HepG2 (cell line): ENCODE results near the gene UBE2C. TPM values are rescaled to one million over a fixed set of nuclear protein-coding genes. Genes with fewer than 3 reads are reported as not detected.
A peak's percentile ranks its signal among the peaks of the same experiment; 100 is the strongest.

Experiments used
- ATAD3A ChIP-seq: sonication (generic); formaldehyde crosslinking; IDR thresholded peaks from 2 replicates; pipeline ENCODE4 v1.4.0; 2020; ENCODE audit warnings: missing genetic modification reagents
- GFI1 ChIP-seq: sonication (generic); formaldehyde crosslinking; IDR thresholded peaks from 2 replicates; pipeline ENCODE4 v1.5.0; 2020; ENCODE audit warnings: missing genetic modification reagents, mild to moderate bottlenecking, borderline replicate concordance
- HCFC1 ChIP-seq: fragments of 150-350 bp; IDR thresholded peaks from 2 replicates; pipeline ENCODE4 v1.6.1; 2014; ENCODE audit warnings: low read depth, low read length
- KDM3A ChIP-seq: IDR thresholded peaks from 2 replicates; pipeline ENCODE4 v1.6.1; 2018; ENCODE audit warnings: low read depth, missing compliant biosample characterization
- LCORL ChIP-seq, 2 experiments: fragments of 450-650 bp in 1 of 2; sonication (generic) in 1 of 2; formaldehyde crosslinking in 1 of 2; IDR thresholded peaks; 2 replicates each; pipeline versions ENCODE4 v1.5.0 to v1.6.1; 2017 to 2020; ENCODE audit warnings: antibody characterized with exemption in 1 of 2, missing genetic modification reagents in 1 of 2
- SMAD1 ChIP-seq: sonication (generic); formaldehyde crosslinking; IDR thresholded peaks from 2 replicates; pipeline ENCODE4 v1.4.0; 2020; ENCODE audit warnings: missing genetic modification reagents, low read depth, mild to moderate bottlenecking, borderline replicate concordance
- SSRP1 ChIP-seq: IDR thresholded peaks from 2 replicates; pipeline ENCODE4 v1.6.1; 2016; ENCODE audit warnings: control low read depth
- ZNF224 ChIP-seq: sonication (generic); formaldehyde crosslinking; IDR thresholded peaks from 2 replicates; pipeline ENCODE4 v1.5.0; 2020; ENCODE audit warnings: mild to moderate bottlenecking, missing genetic modification reagents
- ZNF567 ChIP-seq: sonication (generic); formaldehyde crosslinking; IDR thresholded peaks from 2 replicates; pipeline ENCODE4 v1.8.1; 2023; ENCODE audit warnings: mild to moderate bottlenecking, missing genetic modification reagents, borderline replicate concordance
- ZNF614 ChIP-seq: IDR thresholded peaks from 2 replicates; pipeline ENCODE4 v1.6.1; 2018; ENCODE audit warnings: missing biosample characterization, missing genetic modification reagents, inconsistent platforms, borderline replicate concordance
- polyA plus RNA-seq, 8 experiments: library from polyadenylated mRNA; depleted of rRNA in 3 of 8; stranded (reverse) in 7 of 8; unstranded in 1 of 8; fragments of >200 nt; fragmentation: Illumina TruSeq in 4 of 8; extraction: Trizol in 4 of 8; gene quantifications; 2 replicates each; pipeline versions ENCODE4 v1.2.1 to v1.2.3, GENCODE V29; 2011 to 2016; ENCODE audit warnings: low read depth in 4 of 8, missing spikeins in 1 of 8, mixed read lengths in 1 of 8; ENCODE audit not compliant: insufficient read depth in 1 of 8
- total RNA-seq, 5 experiments: library from RNA; depleted of rRNA; stranded (reverse); fragments of >200 nt; fragmentation: Illumina TruSeq; extraction: Trizol; gene quantifications; 2 replicates each; pipeline ENCODE4 v1.2.3, GENCODE V29; 2016; ENCODE audit warnings: low read depth in 1 of 5
- TF ChIP-seq, protein P1 (sequence below): sonication (generic); formaldehyde crosslinking; IDR thresholded peaks from 2 replicates; pipeline ENCODE4 v1.4.0; 2020; ENCODE audit warnings: missing genetic modification reagents, mild to moderate bottlenecking, borderline replicate concordance
- TF ChIP-seq, protein P2 (sequence below): IDR thresholded peaks from 2 replicates; pipeline ENCODE4 v1.6.1; 2012; ENCODE audit warnings: inconsistent platforms
- TF ChIP-seq, protein P3 (sequence below): sonication (generic); formaldehyde crosslinking; IDR thresholded peaks from 2 replicates; pipeline ENCODE4 v1.4.0; 2020; ENCODE audit warnings: missing genetic modification reagents
- TF ChIP-seq, protein P4 (sequence below): sonication (generic); formaldehyde crosslinking; IDR thresholded peaks from 2 replicates; pipeline ENCODE4 v1.8.1; 2023; ENCODE audit warnings: mild to moderate bottlenecking, inconsistent platforms, moderate library complexity, missing genetic modification reagents, borderline replicate concordance

Gene UBE2C
- total and polyA plus RNA-seq, 2 of the 13 experiments (the other 11 are each of a cell fraction or from before 2014, with no cell fraction given), result 100 to 123 TPM

DNA sequence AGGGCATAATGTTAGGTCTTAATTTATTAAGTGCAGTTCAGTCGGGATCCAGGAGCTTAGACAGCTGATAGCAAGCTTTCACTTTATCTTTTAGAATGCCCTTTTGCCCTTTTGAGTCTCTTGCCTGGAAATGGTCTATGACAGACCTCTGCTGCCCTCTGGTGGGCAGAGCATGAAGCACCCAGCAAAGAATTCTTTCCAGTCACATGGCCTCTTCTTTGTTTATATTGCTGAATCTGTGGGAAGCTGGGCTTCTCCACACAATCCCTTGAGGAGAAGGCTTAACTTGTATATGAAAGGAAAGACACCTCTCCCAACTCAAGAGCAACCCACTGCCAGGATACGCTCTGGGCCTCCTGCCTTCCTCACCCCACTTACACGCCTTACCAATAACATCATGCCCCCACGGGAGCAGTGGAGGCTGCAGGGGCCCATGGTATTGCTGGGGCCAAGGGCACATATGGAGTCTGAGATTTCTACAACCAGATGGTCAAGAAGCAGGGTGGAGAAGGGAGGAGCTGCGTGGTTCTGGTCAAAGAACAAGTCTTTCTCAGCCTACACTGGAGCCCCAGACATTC lies 41.2 kb upstream of the UBE2C start (continued):
- TF ChIP-seq ZNF614 (CRISPR knock-in tag) (0 out of 2 replicates have a peak, but pooled peaks have one; percentile 55), LCORL (IDR thresholded peaks at IDR 0.05) (no peak), LCORL (CRISPR knock-in tag; IDR thresholded peaks at IDR 0.05) (peak; percentile 44; the same call in 1 of the 2 replicates), ATAD3A (CRISPR knock-in tag) (no peak), ZNF567 (0 out of 2 replicates have a peak, but pooled peaks have one; percentile 90), HCFC1 (no peak), SSRP1 (no peak), KDM3A (CRISPR knock-in tag) (0 out of 2 replicates have a peak, but pooled peaks have one; percentile 69), GFI1 (CRISPR knock-in tag) (no peak), ZNF224 (peak; percentile 63; the same call in 1 of the 2 replicates), SMAD1 (peak; percentile 71; the same call in 1 of the 2 replicates)
- TF ChIP-seq, protein P1, sequence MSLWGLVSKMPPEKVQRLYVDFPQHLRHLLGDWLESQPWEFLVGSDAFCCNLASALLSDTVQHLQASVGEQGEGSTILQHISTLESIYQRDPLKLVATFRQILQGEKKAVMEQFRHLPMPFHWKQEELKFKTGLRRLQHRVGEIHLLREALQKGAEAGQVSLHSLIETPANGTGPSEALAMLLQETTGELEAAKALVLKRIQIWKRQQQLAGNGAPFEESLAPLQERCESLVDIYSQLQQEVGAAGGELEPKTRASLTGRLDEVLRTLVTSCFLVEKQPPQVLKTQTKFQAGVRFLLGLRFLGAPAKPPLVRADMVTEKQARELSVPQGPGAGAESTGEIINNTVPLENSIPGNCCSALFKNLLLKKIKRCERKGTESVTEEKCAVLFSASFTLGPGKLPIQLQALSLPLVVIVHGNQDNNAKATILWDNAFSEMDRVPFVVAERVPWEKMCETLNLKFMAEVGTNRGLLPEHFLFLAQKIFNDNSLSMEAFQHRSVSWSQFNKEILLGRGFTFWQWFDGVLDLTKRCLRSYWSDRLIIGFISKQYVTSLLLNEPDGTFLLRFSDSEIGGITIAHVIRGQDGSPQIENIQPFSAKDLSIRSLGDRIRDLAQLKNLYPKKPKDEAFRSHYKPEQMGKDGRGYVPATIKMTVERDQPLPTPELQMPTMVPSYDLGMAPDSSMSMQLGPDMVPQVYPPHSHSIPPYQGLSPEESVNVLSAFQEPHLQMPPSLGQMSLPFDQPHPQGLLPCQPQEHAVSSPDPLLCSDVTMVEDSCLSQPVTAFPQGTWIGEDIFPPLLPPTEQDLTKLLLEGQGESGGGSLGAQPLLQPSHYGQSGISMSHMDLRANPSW (CRISPR knock-in tag), result 0 out of 2 replicates have a peak, but pooled peaks have one; percentile 50
- TF ChIP-seq, protein P2, sequence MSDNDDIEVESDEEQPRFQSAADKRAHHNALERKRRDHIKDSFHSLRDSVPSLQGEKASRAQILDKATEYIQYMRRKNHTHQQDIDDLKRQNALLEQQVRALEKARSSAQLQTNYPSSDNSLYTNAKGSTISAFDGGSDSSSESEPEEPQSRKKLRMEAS, result peak; percentile 54; the same call in 1 of the 2 replicates
- TF ChIP-seq, protein P3, sequence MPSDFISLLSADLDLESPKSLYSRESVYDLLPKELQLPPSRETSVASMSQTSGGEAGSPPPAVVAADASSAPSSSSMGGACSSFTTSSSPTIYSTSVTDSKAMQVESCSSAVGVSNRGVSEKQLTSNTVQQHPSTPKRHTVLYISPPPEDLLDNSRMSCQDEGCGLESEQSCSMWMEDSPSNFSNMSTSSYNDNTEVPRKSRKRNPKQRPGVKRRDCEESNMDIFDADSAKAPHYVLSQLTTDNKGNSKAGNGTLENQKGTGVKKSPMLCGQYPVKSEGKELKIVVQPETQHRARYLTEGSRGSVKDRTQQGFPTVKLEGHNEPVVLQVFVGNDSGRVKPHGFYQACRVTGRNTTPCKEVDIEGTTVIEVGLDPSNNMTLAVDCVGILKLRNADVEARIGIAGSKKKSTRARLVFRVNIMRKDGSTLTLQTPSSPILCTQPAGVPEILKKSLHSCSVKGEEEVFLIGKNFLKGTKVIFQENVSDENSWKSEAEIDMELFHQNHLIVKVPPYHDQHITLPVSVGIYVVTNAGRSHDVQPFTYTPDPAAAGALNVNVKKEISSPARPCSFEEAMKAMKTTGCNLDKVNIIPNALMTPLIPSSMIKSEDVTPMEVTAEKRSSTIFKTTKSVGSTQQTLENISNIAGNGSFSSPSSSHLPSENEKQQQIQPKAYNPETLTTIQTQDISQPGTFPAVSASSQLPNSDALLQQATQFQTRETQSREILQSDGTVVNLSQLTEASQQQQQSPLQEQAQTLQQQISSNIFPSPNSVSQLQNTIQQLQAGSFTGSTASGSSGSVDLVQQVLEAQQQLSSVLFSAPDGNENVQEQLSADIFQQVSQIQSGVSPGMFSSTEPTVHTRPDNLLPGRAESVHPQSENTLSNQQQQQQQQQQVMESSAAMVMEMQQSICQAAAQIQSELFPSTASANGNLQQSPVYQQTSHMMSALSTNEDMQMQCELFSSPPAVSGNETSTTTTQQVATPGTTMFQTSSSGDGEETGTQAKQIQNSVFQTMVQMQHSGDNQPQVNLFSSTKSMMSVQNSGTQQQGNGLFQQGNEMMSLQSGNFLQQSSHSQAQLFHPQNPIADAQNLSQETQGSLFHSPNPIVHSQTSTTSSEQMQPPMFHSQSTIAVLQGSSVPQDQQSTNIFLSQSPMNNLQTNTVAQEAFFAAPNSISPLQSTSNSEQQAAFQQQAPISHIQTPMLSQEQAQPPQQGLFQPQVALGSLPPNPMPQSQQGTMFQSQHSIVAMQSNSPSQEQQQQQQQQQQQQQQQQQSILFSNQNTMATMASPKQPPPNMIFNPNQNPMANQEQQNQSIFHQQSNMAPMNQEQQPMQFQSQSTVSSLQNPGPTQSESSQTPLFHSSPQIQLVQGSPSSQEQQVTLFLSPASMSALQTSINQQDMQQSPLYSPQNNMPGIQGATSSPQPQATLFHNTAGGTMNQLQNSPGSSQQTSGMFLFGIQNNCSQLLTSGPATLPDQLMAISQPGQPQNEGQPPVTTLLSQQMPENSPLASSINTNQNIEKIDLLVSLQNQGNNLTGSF, result peak; percentile 52; the same call in 1 of the 2 replicates
- TF ChIP-seq, protein P4, sequence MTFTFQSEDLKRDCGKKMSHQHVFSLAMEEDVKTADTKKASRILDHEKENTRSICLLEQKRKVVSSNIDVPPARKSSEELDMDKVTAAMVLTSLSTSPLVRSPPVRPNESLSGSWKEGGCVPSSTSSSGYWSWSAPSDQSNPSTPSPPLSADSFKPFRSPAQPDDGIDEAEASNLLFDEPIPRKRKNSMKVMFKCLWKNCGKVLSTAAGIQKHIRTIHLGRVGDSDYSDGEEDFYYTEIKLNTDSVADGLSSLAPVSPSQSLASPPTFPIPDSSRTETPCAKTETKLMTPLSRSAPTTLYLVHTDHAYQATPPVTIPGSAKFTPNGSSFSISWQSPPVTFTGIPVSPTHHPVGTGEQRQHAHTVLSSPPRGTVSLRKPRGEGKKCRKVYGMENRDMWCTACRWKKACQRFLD (CRISPR knock-in tag), result no peak
